ENCODE data around the gene LRIG1.

DNA sequence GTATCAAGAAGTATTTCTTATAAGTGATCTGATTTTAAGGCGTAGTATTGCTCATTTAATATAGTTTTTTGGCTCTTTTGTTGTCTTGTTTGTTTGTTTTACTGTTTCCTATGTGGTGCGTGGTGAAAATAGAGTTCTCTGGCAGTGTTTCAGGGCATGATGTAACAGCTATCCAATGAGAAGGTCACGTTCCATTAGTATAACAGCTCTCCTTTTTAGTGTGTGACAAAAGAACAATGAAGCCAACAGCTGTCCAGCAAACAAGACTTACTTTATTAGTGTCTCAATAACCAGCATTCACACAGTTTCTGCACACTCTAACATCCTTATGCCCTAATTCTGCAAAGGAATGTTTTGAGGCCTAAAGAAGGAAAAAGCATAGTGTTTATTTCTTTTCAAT, 152.1 kb downstream of the LRIG1 start:
- no peak for TF ChIP-seq GLI4 (tag by site-specific recombination; IDR thresholded peaks at IDR 0.05)
- no peak for TF ChIP-seq ZNF157 (tag by site-specific recombination; IDR thresholded peaks at IDR 0.05)
- TF ChIP-seq, protein P1, sequence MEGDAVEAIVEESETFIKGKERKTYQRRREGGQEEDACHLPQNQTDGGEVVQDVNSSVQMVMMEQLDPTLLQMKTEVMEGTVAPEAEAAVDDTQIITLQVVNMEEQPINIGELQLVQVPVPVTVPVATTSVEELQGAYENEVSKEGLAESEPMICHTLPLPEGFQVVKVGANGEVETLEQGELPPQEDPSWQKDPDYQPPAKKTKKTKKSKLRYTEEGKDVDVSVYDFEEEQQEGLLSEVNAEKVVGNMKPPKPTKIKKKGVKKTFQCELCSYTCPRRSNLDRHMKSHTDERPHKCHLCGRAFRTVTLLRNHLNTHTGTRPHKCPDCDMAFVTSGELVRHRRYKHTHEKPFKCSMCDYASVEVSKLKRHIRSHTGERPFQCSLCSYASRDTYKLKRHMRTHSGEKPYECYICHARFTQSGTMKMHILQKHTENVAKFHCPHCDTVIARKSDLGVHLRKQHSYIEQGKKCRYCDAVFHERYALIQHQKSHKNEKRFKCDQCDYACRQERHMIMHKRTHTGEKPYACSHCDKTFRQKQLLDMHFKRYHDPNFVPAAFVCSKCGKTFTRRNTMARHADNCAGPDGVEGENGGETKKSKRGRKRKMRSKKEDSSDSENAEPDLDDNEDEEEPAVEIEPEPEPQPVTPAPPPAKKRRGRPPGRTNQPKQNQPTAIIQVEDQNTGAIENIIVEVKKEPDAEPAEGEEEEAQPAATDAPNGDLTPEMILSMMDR (tag by site-specific recombination; IDR thresholded peaks at IDR 0.05): no peak
- TF ChIP-seq, protein P2, sequence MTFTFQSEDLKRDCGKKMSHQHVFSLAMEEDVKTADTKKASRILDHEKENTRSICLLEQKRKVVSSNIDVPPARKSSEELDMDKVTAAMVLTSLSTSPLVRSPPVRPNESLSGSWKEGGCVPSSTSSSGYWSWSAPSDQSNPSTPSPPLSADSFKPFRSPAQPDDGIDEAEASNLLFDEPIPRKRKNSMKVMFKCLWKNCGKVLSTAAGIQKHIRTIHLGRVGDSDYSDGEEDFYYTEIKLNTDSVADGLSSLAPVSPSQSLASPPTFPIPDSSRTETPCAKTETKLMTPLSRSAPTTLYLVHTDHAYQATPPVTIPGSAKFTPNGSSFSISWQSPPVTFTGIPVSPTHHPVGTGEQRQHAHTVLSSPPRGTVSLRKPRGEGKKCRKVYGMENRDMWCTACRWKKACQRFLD (tag by site-specific recombination; IDR thresholded peaks at IDR 0.05): no peak
- TF ChIP-seq ZNF174 (tag by site-specific recombination; IDR thresholded peaks at IDR 0.05): no peak
- no peak for TF ChIP-seq ZNF184 (tag by site-specific recombination; IDR thresholded peaks at IDR 0.05)
- no peak for TF ChIP-seq ZNF311 (tag by site-specific recombination; IDR thresholded peaks at IDR 0.05; ENCODE audit: borderline replicate concordance)
- no peak for TF ChIP-seq MZF1 (tag by site-specific recombination; IDR thresholded peaks at IDR 0.05; ENCODE audit: borderline replicate concordance)
- TF ChIP-seq, protein P3, sequence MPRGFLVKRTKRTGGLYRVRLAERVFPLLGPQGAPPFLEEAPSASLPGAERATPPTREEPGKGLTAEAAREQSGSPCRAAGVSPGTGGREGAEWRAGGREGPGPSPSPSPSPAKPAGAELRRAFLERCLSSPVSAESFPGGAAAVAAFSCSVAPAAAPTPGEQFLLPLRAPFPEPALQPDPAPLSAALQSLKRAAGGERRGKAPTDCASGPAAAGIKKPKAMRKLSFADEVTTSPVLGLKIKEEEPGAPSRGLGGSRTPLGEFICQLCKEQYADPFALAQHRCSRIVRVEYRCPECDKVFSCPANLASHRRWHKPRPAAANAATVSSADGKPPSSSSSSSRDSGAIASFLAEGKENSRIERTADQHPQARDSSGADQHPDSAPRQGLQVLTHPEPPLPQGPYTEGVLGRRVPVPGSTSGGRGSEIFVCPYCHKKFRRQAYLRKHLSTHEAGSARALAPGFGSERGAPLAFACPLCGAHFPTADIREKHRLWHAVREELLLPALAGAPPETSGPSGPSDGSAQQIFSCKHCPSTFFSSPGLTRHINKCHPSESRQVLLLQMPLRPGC (tag by site-specific recombination; IDR thresholded peaks at IDR 0.05): no peak
- TF ChIP-seq TRIM28 (IDR thresholded peaks at IDR 0.05; ENCODE audit: borderline replicate concordance, low read length): no peak
- no peak for TF ChIP-seq ZNF214 (tag by site-specific recombination; IDR thresholded peaks at IDR 0.05; ENCODE audit: borderline replicate concordance)
- no peak for TF ChIP-seq YY1 (tag by site-specific recombination; IDR thresholded peaks at IDR 0.05)
- TF ChIP-seq KLF9 (tag by site-specific recombination; IDR thresholded peaks at IDR 0.05; ENCODE audit: low read depth): no peak
- TF ChIP-seq GFI1B (tag by site-specific recombination; IDR thresholded peaks at IDR 0.05): no peak
